HepG2 (cell line): ENCODE results near the gene ZNF484.
"Not testable (repeated sequence)": the region's sequence is repeated elsewhere in the genome, so short reads cannot be mapped to it uniquely, and the experiment has no call there.

Experiments
- ATF2 ChIP-seq: sonication (generic); formaldehyde crosslinking; IDR thresholded peaks from 2 replicates; pipeline ENCODE4 v1.4.0; 2020; ENCODE audit warnings: missing genetic modification reagents
- MAX ChIP-seq: IDR thresholded peaks from 2 replicates; pipeline ENCODE4 v1.6.1; 2012; ENCODE audit warnings: inconsistent platforms
- NFYB ChIP-seq: sonication (generic); formaldehyde crosslinking; IDR thresholded peaks from 2 replicates; pipeline ENCODE4 v1.4.0; 2020; ENCODE audit warnings: missing genetic modification reagents
- RAD21 ChIP-seq: fragments of 450-650 bp; formaldehyde crosslinking; IDR thresholded peaks from 2 replicates; pipeline ENCODE4 v1.5.0; 2020; ENCODE audit warnings: mild to moderate bottlenecking
- ZIK1 ChIP-seq: sonication (generic); formaldehyde crosslinking; IDR thresholded peaks from 2 replicates; pipeline ENCODE4 v1.5.0; 2020; ENCODE audit warnings: mild to moderate bottlenecking, low read depth, missing genetic modification reagents, borderline replicate concordance

GRCh38 chr9:92905137-92905536 lies 27.3 kb upstream of the ZNF484 start:
- not testable (repeated sequence) for TF ChIP-seq NFYB (CRISPR knock-in tag); ATF2 (CRISPR knock-in tag); RAD21 (CRISPR knock-in tag); MAX; ZIK1 (CRISPR knock-in tag)
